Measurements from ENCODE around the gene SLC6A8.

Gene SLC6A8

GRCh38 chrX:153640736-153641575 is 46.8 kb upstream of the SLC6A8 start:
- H3K4me3 ChIP-seq (ENCODE audit: low read depth, low read length): no peak overlapping the region
- no peak for DNase-seq (ENCODE audit: low read depth)
- TF ChIP-seq, protein P1, sequence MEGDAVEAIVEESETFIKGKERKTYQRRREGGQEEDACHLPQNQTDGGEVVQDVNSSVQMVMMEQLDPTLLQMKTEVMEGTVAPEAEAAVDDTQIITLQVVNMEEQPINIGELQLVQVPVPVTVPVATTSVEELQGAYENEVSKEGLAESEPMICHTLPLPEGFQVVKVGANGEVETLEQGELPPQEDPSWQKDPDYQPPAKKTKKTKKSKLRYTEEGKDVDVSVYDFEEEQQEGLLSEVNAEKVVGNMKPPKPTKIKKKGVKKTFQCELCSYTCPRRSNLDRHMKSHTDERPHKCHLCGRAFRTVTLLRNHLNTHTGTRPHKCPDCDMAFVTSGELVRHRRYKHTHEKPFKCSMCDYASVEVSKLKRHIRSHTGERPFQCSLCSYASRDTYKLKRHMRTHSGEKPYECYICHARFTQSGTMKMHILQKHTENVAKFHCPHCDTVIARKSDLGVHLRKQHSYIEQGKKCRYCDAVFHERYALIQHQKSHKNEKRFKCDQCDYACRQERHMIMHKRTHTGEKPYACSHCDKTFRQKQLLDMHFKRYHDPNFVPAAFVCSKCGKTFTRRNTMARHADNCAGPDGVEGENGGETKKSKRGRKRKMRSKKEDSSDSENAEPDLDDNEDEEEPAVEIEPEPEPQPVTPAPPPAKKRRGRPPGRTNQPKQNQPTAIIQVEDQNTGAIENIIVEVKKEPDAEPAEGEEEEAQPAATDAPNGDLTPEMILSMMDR (IDR thresholded peaks at IDR 0.05; ENCODE audit: control insufficient read depth, extremely low read depth, insufficient read depth): no peak

DNA sequence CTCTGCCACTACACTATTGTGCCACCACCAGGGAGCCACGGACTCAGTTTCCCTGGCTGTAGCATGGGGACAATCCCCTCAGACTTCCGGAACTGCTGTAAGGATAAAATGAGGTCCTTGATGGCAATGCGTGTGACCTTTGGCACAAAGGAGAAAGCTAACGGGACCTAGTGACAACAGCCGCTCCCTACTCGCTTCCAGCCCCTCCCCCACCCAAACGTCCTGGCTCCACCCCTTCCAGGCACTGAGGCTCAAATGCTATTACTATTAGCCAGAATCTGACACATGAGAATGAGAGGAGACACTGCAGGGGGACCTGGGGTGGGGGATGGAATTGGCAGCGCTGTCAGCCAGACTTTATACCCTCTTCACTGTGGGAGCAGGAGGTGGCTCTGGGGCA is 46.1 kb upstream of the SLC6A8 start:
- TF ChIP-seq, protein P1 (IDR thresholded peaks at IDR 0.05; ENCODE audit: control insufficient read depth, extremely low read depth, insufficient read depth): no peak
- DNase-seq (ENCODE audit: low read depth): no peak
- H3K4me3 ChIP-seq (ENCODE audit: low read depth, low read length): no peak overlapping the region

- H3K4me3 ChIP-seq (ENCODE audit: low read depth, low read length): no peak overlapping the region
- TF ChIP-seq, protein P1 (IDR thresholded peaks at IDR 0.05; ENCODE audit: control insufficient read depth, extremely low read depth, insufficient read depth): no peak
- no peak for DNase-seq (ENCODE audit: low read depth)
Observed at GRCh38 chrX:153642051-153642654, 45.6 kb upstream of the SLC6A8 start.

DNA sequence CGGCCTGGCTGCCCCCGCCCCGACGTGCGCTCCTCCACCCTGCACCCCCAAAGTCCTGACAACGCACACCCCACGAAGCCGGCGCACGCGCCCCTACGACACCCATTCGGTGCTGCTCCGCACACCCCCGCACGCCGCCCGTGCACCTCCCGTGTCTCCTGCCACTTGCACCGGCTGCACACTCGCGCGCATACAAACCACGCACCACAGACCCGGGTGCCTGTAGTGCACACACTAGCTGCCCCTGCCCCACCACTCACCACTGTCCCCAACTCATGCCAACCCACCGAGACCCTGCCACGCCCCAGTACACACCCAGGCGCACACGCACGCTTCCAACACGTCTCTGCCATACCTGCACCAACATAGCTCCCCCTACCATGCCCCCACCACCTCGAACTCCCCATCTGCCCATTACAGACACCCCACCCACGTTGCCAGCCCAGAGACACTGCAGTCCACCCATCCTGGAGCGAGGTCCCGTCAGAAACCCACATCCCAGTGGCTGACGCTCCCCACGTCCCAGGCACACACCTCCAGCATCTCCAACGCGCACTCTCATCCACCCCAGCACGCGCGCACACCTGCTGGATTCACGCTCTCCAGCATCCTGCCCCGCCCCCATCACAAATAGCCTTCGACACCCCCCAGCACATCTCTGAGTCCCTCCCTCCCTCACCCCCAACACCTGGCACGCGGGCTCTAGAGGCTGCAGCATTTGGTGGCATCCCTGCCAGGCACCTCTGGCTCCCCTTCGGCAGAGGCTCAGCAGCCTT is 44.9 kb upstream of the SLC6A8 start:
- DNase-seq (ENCODE audit: low read depth): no peak
- TF ChIP-seq, protein P1 (IDR thresholded peaks at IDR 0.05; ENCODE audit: control insufficient read depth, extremely low read depth, insufficient read depth): no peak
- peak overlapping the region; percentile 7; the same call in 1 of the 2 replicates for H3K4me3 ChIP-seq (ENCODE audit: low read depth, low read length)

DNA sequence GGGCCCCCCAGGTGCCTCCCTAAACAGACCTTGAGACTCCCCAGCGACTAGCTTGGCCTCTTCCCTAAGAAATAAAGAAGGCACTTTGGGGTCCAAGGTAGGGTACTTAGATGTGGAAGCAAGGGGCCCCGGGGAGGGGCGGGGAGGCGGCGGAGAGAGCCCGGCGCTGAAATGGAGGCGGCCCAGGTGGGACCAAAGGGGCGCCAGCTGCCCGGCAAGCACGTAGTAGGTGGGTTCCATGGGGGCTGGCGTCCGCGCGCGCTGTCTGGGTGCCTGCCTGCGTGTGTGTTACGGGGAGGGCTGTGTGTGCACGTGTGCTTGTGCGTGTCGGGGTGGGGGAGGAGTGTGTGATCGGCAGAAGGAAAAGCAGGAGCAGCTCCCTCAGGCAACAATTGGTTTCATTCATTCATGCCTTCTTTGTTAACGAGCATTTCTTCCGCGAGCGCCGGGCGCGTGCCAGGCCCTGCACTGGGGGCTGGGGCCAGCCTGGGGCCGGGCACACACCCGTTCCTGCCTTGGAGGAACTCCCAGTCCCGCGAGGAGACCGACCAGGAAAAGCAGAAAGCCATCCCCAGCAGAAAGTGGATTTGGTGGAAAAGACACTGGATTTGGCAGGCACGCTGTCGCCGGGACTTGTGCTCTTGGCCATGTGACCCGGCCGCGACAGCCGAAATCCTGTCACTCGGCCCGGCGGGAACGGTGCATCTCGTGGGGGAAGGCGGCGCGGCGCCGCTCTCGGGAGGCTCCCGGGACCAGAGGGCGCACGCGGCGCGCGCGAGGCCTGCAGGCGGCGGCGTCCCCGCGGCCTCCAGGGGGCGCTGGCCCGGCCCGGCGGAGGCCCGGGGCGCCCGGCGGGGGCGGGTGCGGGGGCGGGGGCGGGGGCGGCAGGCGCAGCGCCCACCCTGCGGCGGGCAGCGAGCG is 44.0 kb upstream of the SLC6A8 start:
- TF ChIP-seq, protein P1 (IDR thresholded peaks at IDR 0.05; ENCODE audit: control insufficient read depth, extremely low read depth, insufficient read depth): peak; percentile 59
- DNase-seq (ENCODE audit: low read depth): no peak
- peak overlapping the region; percentile 36 for H3K4me3 ChIP-seq (ENCODE audit: low read depth, low read length)
